OCI-LY7 (cell line): ENCODE measurements around the gene HOXC9. TPM values are rescaled to one million over a fixed set of nuclear protein-coding genes. Genes with fewer than 3 reads are reported as not detected.
A peak's percentile ranks its signal among the peaks of the same experiment; 100 is the strongest.

Experiments used
- BruUV-seq: library from RNA; stranded (reverse); fragments of 400-500 nt; replicated peaks from 2 replicates; lab custom pipeline; 2021; lab: Mats Ljungman, UMichigan
- CTCF ChIA-PET: fragments of 300-600 bp; sonication (Branson Sonifier 250); formaldehyde crosslinking; loops from one replicate; lab custom pipeline; 2022; ENCODE audit warnings: antibody characterized with exemption; ENCODE audit not compliant: unreplicated experiment; lab: Charles Lee
- POLR2A ChIA-PET: fragments of 300-600 bp; sonication (Branson Sonifier 250); formaldehyde crosslinking; loops from one replicate; lab custom pipeline; 2022; ENCODE audit warnings: antibody characterized with exemption; lab: Charles Lee
- DNase-seq: peaks from one replicate; pipeline ENCODE4 v3.0.0-alpha.2; 2015; ENCODE audit warnings: low spot score
- H2AFZ ChIP-seq: fragments of 200-600 bp; sonication (generic), shearing (Covaris generic); 2 replicates; pipeline ENCODE4 v1.6.1; 2014; ENCODE audit warnings: mild to moderate bottlenecking, antibody characterized with exemption, low read length, moderate library complexity
- H3K27ac ChIP-seq: fragments of 200-600 bp; sonication (generic); 2 replicates; pipeline ENCODE4 v1.5.1; 2014; ENCODE audit warnings: mixed run types, low read depth, mild to moderate bottlenecking, moderate library complexity, low read length, inconsistent platforms; ENCODE audit not compliant: poor library complexity, severe bottlenecking
- H3K36me3 ChIP-seq: fragments of 200-600 bp; sonication (generic); 2 replicates; pipeline ENCODE4 v1.6.1; 2014; ENCODE audit warnings: mild to moderate bottlenecking, antibody characterized with exemption, low read length, moderate library complexity, mixed read lengths; ENCODE audit not compliant: insufficient read depth
- H3K4me1 ChIP-seq: fragments of 200-600 bp; sonication (generic); 2 replicates; pipeline ENCODE4 v1.5.1; 2014; ENCODE audit warnings: mild to moderate bottlenecking, low read length; ENCODE audit not compliant: insufficient read depth, poor library complexity, severe bottlenecking
- H3K4me2 ChIP-seq: fragments of 200-600 bp; sonication (generic); 2 replicates; pipeline ENCODE4 v1.6.1; 2014; ENCODE audit warnings: mild to moderate bottlenecking, low read length
- H3K4me3 ChIP-seq: fragments of 200-600 bp; sonication (generic); 2 replicates; pipeline ENCODE4 v1.5.1; 2014; ENCODE audit warnings: mild to moderate bottlenecking, low read depth, low read length; ENCODE audit not compliant: poor library complexity, severe bottlenecking
- H3K79me2 ChIP-seq: fragments of 200-600 bp; sonication (generic); 2 replicates; pipeline ENCODE4 v1.6.1; 2016; ENCODE audit warnings: low read depth, mild to moderate bottlenecking, low read length, moderate library complexity, mixed read lengths; ENCODE audit not compliant: insufficient read depth
- H3K9me2 ChIP-seq: fragments of 200-600 bp; sonication (generic); 2 replicates; pipeline ENCODE4 v1.6.1; 2016; ENCODE audit warnings: mild to moderate bottlenecking, low read length, mixed read lengths; ENCODE audit not compliant: insufficient read depth
- H3K9me3 ChIP-seq: fragments of 200-600 bp; sonication (generic); 2 replicates; pipeline ENCODE4 v1.6.1; 2014; ENCODE audit warnings: mild to moderate bottlenecking, mixed run types, low read length, mixed read lengths
- H4K20me1 ChIP-seq: fragments of 200-600 bp; sonication (generic); 2 replicates; pipeline ENCODE4 v1.6.1; 2014; ENCODE audit warnings: mild to moderate bottlenecking, antibody characterized with exemption, low read length, moderate library complexity, mixed read lengths; ENCODE audit not compliant: insufficient read depth
- CTCF ChIP-seq: fragments of 200-600 bp; sonication (generic); conservative IDR thresholded peaks from 2 replicates; pipeline ENCODE4 v1.5.1; 2014; ENCODE audit warnings: mild to moderate bottlenecking, antibody characterized with exemption, low read length, moderate library complexity, mixed read lengths
- EZH2phosphoT487 ChIP-seq: fragments of 200-600 bp; sonication (generic); IDR thresholded peaks from 2 replicates; pipeline ENCODE4 v1.6.1; 2018; ENCODE audit warnings: low read depth, borderline replicate concordance, mild to moderate bottlenecking, mixed run types, antibody characterized with exemption, low read length, moderate library complexity, mixed read lengths
- intact Hi-C: fragments of 100-400 bp; cut with micrococcal nuclease; formaldehyde crosslinking; loops from one replicate; pipeline ENCODE4 v1.10.0; 2022; ENCODE audit not compliant: unreplicated experiment
- total RNA-seq, 2 experiments: library from RNA; depleted of rRNA in 1 of 2; stranded (reverse); fragments of >200 nt in 1 of 2; shearing (Covaris generic) in 1 of 2; gene quantifications; 2 replicates each; pipeline ENCODE4 v1.2.3, GENCODE V29; 2014 to 2022

Gene HOXC9
- total RNA-seq, 2 experiments from 2014 or later = 0.42 TPM; not detected in 1

- Histone ChIP-seq H3K9me3 (no peaks in the 10 kb centered on the region), H3K27ac (peak overlapping the region; percentile 21), H3K4me3 (no peak overlapping the region), H3K4me2 (peak overlapping the region; percentile 57), H3K36me3 (no peaks in the 10 kb centered on the region), H3K4me1 (peaks cover 31% of the 10 kb centered on the region), H4K20me1 (no peaks in the 10 kb centered on the region), H3K79me2 (no peaks in the 10 kb centered on the region), H3K9me2 (no peaks in the 10 kb centered on the region), H2AFZ (peak overlapping the region; percentile 38; the same call in 1 of the 2 replicates)
- no peak for TF ChIP-seq EZH2phosphoT487
- no peak for TF ChIP-seq CTCF
- intact Hi-C loops = no loop called here
- ChIA-PET CTCF (interaction anchor here (0.5 kb wide), 1 partner anchor 34 kb away, joined by 7 read pairs; no protein-coding TSS in a partner anchor), POLR2A (interaction anchor here (2.5 to 2.8 kb wide), 2 partner anchors 9 to 27 kb away, joined by 8 to 32 read pairs; partner anchors contain the start of gene HOXC4)
- no peak for DNase-seq
- no TSS peak for BruUV-seq
Measured at GRCh38 chr12:54044425-54045103, 44.6 kb downstream of the HOXC9 start.

GRCh38 chr12:54045401-54045800 lies 45.4 kb downstream of the HOXC9 start:
- Histone ChIP-seq H3K9me2 (no peaks in the 10 kb centered on the region), H4K20me1 (no peaks in the 10 kb centered on the region), H3K4me1 (peaks cover 23% of the 10 kb centered on the region), H3K36me3 (no peaks in the 10 kb centered on the region), H3K9me3 (no peaks in the 10 kb centered on the region), H3K4me3 (no peak overlapping the region), H3K79me2 (no peaks in the 10 kb centered on the region), H2AFZ (no peak overlapping the region), H3K4me2 (no peak overlapping the region), H3K27ac (no peak overlapping the region)
- no TSS peak for BruUV-seq
- DNase-seq = no peak
- ChIA-PET CTCF (interaction anchor here (0.5 kb wide), 1 partner anchor 33 kb away, joined by 7 read pairs; no protein-coding TSS in a partner anchor), POLR2A (interaction anchor here (2.5 to 2.8 kb wide), 2 partner anchors 8 to 28 kb away, joined by 8 to 32 read pairs; partner anchors contain the start of gene HOXC4)
- intact Hi-C loops = no loop called here
- no peak for TF ChIP-seq CTCF

- ChIA-PET POLR2A (no interaction called here), CTCF (no interaction called here)
- peaks cover 24% of the 10 kb centered on the region for H3K4me1 ChIP-seq
- no peaks in the 10 kb centered on the region for H3K9me2 ChIP-seq
- TF ChIP-seq CTCF (no peak), EZH2phosphoT487 (no peak)
- no peak overlapping the region for H3K4me2 ChIP-seq
- no peaks in the 10 kb centered on the region for H3K36me3 ChIP-seq
- H2AFZ ChIP-seq = no peak overlapping the region
- no TSS peak for BruUV-seq
- H3K4me3 ChIP-seq = no peak overlapping the region
- H4K20me1 ChIP-seq = no peaks in the 10 kb centered on the region
- intact Hi-C loops = no loop called here
- H3K9me3 ChIP-seq = no peaks in the 10 kb centered on the region
- no peak overlapping the region for H3K27ac ChIP-seq
- no peaks in the 10 kb centered on the region for H3K79me2 ChIP-seq
- no peak for DNase-seq
Measured at GRCh38 chr12:54045868-54046521, 46.0 kb downstream of the HOXC9 start.
